ENCODE measurements around the gene SLC1A5. TPM values are rescaled to one million over a fixed set of nuclear protein-coding genes. Genes with fewer than 3 reads are reported as not detected.
A peak's percentile ranks its signal among the peaks of the same experiment; 100 is the strongest.
"Not testable (repeated sequence)": the region's sequence is repeated elsewhere in the genome, so short reads cannot be mapped to it uniquely, and the experiment has no call there.

SLC1A5 gene
- total RNA-seq, 1 donor from 2014 or later = 91.4 TPM

DNA sequence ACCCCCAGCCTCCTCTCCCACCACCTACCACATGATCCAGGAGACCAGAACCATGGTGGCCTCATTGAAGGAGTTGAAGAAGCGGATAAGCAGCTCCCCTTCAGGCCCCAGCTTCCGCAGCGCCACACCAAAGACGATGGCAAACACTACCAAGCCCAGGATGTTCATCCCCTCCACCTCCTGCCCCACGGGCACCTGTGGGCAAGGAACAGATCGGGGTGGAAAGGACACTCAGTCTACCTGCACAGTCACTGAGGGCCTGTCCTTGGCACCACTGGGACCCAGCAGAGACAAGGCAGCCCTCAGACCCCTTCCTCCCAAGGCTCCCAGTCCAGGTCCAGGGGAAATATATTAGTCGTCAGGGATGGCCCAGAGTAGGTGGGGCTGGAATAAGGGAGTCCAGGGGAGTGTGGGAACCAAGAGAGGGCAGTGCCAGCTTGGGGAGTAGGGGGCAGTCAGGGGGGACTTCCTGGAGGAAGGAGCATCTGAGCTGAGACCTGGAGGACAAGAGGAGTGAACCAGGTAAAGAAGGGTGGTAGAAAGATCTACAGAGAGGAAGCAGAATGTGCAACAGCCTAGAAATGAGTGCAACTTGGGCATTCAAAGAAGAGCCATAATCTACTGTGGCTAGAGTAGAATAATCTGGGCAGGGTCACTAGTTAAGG, 5.9 kb downstream of the SLC1A5 start:
- DNase-seq (ENCODE audit: extremely low spot score, unreplicated experiment) = no peak
- Mint-ChIP-seq H3K27me3 (no peaks in the 10 kb centered on the region), H3K4me1 (ENCODE audit: unreplicated experiment) (peaks cover 36% of the 10 kb centered on the region), H3K4me3 (peak overlapping the region; percentile 28), H3K36me3 (peaks cover 16% of the 10 kb centered on the region), H3K9me3 (no peaks in the 10 kb centered on the region), H3K27ac (peak overlapping the region; percentile 34)
- TF ChIP-seq, protein P1, sequence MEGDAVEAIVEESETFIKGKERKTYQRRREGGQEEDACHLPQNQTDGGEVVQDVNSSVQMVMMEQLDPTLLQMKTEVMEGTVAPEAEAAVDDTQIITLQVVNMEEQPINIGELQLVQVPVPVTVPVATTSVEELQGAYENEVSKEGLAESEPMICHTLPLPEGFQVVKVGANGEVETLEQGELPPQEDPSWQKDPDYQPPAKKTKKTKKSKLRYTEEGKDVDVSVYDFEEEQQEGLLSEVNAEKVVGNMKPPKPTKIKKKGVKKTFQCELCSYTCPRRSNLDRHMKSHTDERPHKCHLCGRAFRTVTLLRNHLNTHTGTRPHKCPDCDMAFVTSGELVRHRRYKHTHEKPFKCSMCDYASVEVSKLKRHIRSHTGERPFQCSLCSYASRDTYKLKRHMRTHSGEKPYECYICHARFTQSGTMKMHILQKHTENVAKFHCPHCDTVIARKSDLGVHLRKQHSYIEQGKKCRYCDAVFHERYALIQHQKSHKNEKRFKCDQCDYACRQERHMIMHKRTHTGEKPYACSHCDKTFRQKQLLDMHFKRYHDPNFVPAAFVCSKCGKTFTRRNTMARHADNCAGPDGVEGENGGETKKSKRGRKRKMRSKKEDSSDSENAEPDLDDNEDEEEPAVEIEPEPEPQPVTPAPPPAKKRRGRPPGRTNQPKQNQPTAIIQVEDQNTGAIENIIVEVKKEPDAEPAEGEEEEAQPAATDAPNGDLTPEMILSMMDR (conservative IDR thresholded peaks at IDR 0.05) = no peak

DNA sequence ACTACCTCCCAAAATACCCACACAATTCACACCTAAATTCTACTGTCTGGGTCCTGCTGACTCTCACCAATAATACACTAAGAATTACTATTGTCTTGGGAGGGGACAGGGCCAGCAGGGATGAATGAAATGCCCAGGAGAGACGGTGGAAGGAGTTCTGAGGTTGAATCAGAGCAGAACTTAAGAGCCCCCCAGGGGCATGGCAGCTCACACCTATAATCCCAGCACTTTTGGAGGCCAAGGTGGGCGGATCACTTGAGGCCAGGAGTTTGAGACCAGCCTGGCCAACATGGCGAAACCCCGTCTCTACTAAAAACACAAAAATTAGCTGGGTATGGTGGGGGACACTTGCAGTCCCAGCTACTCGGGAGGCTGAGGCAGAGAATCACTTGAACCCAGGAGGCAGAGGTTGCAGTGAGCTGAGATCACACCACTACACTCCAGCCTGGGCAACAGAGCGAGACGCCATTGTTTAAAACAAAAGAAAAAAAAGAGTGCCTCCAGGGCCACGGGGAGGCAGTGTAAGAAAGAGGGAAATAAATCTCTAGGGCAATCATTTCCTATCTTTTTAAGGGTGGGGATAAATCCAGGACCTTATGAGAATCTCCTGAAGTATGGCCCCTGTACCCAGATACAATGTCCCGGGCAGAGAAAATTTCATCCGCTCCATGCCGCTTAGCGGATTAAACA, 10.3 kb downstream of the SLC1A5 start:
- H3K36me3 Mint-ChIP-seq = peaks cover 23% of the 10 kb centered on the region
- H3K27ac Mint-ChIP-seq = peak overlapping the region; percentile 26
- not testable (repeated sequence) for H3K27me3 Mint-ChIP-seq; DNase-seq (ENCODE audit: extremely low spot score, unreplicated experiment); H3K4me3 Mint-ChIP-seq; H3K4me1 Mint-ChIP-seq (ENCODE audit: unreplicated experiment); H3K9me3 Mint-ChIP-seq

DNA sequence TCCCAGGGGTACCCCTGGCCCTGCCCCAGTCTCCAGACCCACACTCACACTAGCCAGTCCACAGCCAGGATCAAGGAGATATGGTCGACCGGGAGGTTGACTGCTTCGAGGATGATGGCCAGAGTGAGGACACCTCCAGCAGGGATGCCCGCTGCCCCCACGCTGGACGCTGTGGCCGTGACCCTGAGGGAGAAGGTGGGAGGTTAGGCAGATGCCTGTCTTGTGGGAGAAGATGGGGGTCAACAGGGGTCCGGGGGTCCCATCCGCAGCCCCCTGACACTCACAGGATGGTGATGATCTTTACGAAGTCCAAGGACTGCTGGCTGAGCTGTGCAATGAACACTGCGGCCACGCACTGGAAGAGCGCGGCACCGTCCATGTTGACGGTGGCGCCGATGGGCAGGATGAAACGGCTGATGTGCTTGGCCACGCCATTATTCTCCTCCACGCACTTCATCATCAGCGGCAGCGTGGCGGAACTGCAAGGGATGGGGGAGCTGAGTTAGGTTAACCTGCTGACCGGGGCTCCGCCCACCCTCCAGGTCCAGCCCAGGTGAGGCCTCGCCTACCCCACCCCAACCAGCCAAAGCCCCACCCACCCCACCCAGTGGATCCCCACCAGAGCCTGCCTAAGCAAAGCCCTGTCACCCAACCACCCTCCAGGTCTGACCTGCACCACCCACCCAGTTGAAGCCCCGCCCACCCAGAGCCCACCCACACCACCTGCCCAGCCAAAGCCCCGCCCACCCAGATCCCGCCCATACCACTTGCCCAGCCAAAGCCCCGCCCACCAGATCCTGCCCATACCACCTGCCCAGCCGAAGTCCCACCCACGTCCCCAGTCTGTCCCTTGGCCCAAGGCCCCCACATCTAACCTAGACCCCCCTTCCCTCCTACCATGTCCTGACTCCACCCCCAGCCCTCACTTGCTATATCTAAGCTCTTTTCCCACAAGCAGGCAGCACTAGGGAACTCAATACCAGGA, 11.2 kb downstream of the SLC1A5 start:
- Mint-ChIP-seq H3K9me3 (no peaks in the 10 kb centered on the region), H3K27me3 (no peaks in the 10 kb centered on the region), H3K4me1 (ENCODE audit: unreplicated experiment) (no peaks in the 10 kb centered on the region), H3K27ac (peak overlapping the region; percentile 26), H3K4me3 (no peak overlapping the region), H3K36me3 (peaks cover 16% of the 10 kb centered on the region)
- DNase-seq (ENCODE audit: extremely low spot score, unreplicated experiment) = no peak
- TF ChIP-seq, protein P1 (conservative IDR thresholded peaks at IDR 0.05) = no peak

DNA sequence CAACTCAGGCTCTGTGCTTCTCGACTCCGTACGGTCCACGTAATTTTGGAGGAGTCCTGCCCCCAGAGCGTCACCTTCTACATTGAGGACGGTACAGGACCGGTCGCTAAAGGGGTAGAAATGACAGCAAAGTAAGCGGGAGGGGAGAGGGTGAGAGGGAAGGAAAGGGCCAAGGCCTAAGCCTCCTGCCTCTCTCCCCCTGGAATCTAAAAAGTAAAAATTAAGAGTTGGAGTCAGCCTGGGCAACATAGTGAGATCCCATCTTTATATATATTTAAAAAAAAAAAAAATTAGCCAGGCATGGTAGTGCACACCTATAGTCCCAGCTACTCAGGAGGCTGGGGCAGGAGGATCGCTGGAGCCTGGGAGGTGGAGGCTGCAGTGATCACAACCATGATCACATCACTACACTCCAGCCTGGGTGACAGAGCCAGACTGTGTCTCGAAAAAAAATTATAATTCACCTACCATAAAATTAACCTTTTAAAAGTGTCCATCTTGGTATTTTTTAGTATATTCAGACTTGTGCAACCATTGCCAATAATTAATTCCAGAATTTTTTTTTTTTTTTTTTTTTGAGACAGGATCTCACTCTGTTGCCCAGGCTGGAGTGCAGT, 12.6 kb downstream of the SLC1A5 start:
- Mint-ChIP-seq H3K4me3 (no peak overlapping the region), H3K27me3 (no peaks in the 10 kb centered on the region), H3K4me1 (ENCODE audit: unreplicated experiment) (peaks cover 3% of the 10 kb centered on the region), H3K27ac (no peak overlapping the region), H3K36me3 (peaks cover 13% of the 10 kb centered on the region), H3K9me3 (no peaks in the 10 kb centered on the region)
- TF ChIP-seq, protein P1 (conservative IDR thresholded peaks at IDR 0.05) = no peak
- no peak for DNase-seq (ENCODE audit: extremely low spot score, unreplicated experiment)

DNA sequence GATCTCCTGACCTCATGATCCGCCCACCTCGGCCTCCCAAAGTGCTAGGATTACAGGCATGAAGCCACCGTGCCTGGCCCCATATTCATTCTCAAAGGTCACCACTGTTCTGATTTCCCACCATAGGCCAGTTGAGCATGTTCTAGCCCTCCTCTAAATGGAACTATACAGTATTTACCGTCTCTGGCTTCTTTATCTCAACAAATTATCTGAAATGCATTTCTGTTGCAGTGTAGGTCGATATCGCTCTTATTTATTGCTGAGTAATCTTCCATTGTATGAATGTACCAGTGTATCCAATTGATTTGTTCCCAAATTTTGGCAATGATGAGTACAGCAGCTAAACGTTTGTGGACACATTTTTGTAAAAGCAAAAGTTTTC, 15.4 kb downstream of the SLC1A5 start:
- no peak for DNase-seq (ENCODE audit: extremely low spot score, unreplicated experiment)
- Mint-ChIP-seq H3K36me3 (peaks cover 13% of the 10 kb centered on the region), H3K9me3 (no peaks in the 10 kb centered on the region), H3K4me1 (ENCODE audit: unreplicated experiment) (peaks cover 16% of the 10 kb centered on the region), H3K27me3 (no peaks in the 10 kb centered on the region), H3K4me3 (no peak overlapping the region), H3K27ac (no peak overlapping the region)
- TF ChIP-seq, protein P1 (conservative IDR thresholded peaks at IDR 0.05) = no peak
